Endothelial cell of umbilical vein (primary cell): ENCODE data around the gene SULT1C4.

ENCODE experiments used
- EZH2 ChIP-seq: IDR thresholded peaks from 2 replicates; pipeline ENCODE4 v1.6.1; 2012; ENCODE audit warnings: borderline replicate concordance, low read depth, mild to moderate bottlenecking, moderate library complexity, low read length, inconsistent platforms; ENCODE audit not compliant: severe bottlenecking
- GATA2 ChIP-seq: IDR thresholded peaks from 2 replicates; pipeline ENCODE4 v1.7.0; 2011; ENCODE audit warnings: low read depth, mild to moderate bottlenecking, moderate library complexity, mixed read lengths, low read length; ENCODE audit not compliant: insufficient read length, insufficient read depth
- POLR2A ChIP-seq: IDR thresholded peaks from 2 replicates; pipeline ENCODE4 v1.6.1; 2012; ENCODE audit warnings: low read depth, mild to moderate bottlenecking, control low read depth, low read length
- POLR2AphosphoS5 ChIP-seq: IDR thresholded peaks from 2 replicates; pipeline ENCODE4 v1.6.1; 2012; ENCODE audit warnings: low read depth, mild to moderate bottlenecking, control low read depth, low read length, moderate library complexity; ENCODE audit not compliant: insufficient read depth
- TF ChIP-seq, protein P1 (sequence below), 2 donors: IDR thresholded peaks; 1 replicate in 1 of 2; 2 replicates in 1 of 2; pipeline ENCODE4 v1.5.1; 2011; ENCODE audit warnings: low read length in 2 of 2, mild to moderate bottlenecking in 2 of 2, moderate library complexity in 2 of 2, control low read depth in 1 of 2, inconsistent platforms in 1 of 2, low read depth in 1 of 2; ENCODE audit not compliant: insufficient read depth in 1 of 2; ENCODE audit errors: extremely low read depth in 1 of 2

DNA sequence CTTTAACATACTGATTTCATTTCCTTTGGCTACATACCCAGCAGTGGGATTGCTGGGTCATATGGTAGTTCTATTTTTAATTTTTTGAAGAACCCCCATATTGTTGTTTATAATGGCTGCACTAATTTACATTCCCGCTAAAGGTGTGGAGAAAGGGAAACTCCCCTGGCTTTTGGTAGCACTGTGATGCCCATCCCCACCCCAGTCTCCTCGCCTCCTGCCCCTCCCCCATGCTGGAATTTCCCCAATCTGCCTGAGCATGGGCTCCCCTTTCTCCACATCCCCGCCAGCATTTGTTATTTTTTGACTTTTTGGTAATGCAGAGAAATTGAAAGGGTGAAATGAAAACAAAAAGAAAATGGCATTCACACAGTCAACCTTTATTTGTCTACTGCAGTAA, 30.0 kb upstream of the SULT1C4 start:
- TF ChIP-seq POLR2A (no peak), POLR2AphosphoS5 (no peak), GATA2 (no peak), EZH2 (no peak)
- TF ChIP-seq, protein P1, sequence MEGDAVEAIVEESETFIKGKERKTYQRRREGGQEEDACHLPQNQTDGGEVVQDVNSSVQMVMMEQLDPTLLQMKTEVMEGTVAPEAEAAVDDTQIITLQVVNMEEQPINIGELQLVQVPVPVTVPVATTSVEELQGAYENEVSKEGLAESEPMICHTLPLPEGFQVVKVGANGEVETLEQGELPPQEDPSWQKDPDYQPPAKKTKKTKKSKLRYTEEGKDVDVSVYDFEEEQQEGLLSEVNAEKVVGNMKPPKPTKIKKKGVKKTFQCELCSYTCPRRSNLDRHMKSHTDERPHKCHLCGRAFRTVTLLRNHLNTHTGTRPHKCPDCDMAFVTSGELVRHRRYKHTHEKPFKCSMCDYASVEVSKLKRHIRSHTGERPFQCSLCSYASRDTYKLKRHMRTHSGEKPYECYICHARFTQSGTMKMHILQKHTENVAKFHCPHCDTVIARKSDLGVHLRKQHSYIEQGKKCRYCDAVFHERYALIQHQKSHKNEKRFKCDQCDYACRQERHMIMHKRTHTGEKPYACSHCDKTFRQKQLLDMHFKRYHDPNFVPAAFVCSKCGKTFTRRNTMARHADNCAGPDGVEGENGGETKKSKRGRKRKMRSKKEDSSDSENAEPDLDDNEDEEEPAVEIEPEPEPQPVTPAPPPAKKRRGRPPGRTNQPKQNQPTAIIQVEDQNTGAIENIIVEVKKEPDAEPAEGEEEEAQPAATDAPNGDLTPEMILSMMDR (IDR thresholded peaks at IDR 0.05; ENCODE audit: extremely low read depth in 1 of 2, insufficient read depth in 1 of 2, low read depth in 1 of 2, low read length in 2 of 2), result no peak
